SU-DHL-6 (cell line): ENCODE data around the gene CERK.

ENCODE experiments used
- EZH2phosphoT487 ChIP-seq: fragments of 200-600 bp; sonication (generic), shearing (Covaris generic); conservative IDR thresholded peaks from 2 replicates; pipeline ENCODE4 v1.6.1; 2018; ENCODE audit warnings: mild to moderate bottlenecking, antibody characterized with exemption, low read length, moderate library complexity, mixed read lengths
- TF ChIP-seq, protein P1 (sequence below): fragments of 200-600 bp; sonication (generic); IDR thresholded peaks from one replicate; pipeline ENCODE4 v1.5.1; 2017; ENCODE audit warnings: antibody characterized with exemption, mild to moderate bottlenecking, low read length, moderate library complexity; ENCODE audit not compliant: insufficient read depth, poor library complexity, severe bottlenecking

DNA sequence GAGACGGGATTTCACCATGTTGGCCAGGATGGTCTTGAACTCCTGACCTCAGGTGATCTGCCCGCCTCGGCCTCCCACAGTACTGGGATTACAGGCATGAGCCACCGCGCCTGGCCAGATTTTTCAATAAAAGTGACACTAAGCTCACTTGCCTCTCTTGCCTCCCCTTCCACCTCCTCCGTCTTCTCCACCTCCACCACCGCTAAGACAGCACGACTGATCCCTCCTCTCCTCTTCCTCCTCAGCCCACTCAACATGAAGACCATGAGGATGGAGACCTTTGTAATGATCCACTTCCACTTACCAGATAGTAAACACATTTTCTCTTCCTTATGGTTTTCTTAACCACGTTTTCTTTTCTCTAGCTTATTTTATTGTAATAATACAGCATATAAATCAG lies 14.2 kb downstream of the CERK start:
- TF ChIP-seq, protein P1, sequence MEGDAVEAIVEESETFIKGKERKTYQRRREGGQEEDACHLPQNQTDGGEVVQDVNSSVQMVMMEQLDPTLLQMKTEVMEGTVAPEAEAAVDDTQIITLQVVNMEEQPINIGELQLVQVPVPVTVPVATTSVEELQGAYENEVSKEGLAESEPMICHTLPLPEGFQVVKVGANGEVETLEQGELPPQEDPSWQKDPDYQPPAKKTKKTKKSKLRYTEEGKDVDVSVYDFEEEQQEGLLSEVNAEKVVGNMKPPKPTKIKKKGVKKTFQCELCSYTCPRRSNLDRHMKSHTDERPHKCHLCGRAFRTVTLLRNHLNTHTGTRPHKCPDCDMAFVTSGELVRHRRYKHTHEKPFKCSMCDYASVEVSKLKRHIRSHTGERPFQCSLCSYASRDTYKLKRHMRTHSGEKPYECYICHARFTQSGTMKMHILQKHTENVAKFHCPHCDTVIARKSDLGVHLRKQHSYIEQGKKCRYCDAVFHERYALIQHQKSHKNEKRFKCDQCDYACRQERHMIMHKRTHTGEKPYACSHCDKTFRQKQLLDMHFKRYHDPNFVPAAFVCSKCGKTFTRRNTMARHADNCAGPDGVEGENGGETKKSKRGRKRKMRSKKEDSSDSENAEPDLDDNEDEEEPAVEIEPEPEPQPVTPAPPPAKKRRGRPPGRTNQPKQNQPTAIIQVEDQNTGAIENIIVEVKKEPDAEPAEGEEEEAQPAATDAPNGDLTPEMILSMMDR, result no peak
- no peak for TF ChIP-seq EZH2phosphoT487
